K562 (cell line): Measurements from ENCODE around the gene LRRC3C. TPM values are rescaled to one million over a fixed set of nuclear protein-coding genes. Genes with fewer than 3 reads are reported as not detected.

ENCODE experiments used
- CXXC5 ChIP-seq: fragments of 250-450 bp; sonication (Bioruptor Pico); IDR thresholded peaks from 2 replicates; pipeline ENCODE4 v1.8.0; 2022; ENCODE audit warnings: inconsistent platforms, mild to moderate bottlenecking, moderate library complexity
- NCOA1 ChIP-seq: fragments of 450-650 bp; IDR thresholded peaks from 2 replicates; pipeline ENCODE4 v1.6.1; 2016; ENCODE audit warnings: low read depth
- NFXL1 ChIP-seq: fragments of 450-650 bp; formaldehyde crosslinking; IDR thresholded peaks from 2 replicates; pipeline ENCODE4 v1.4.0; 2021; ENCODE audit warnings: mild to moderate bottlenecking
- TEAD4 ChIP-seq, 2 experiments: sonication (generic) in 1 of 2; formaldehyde crosslinking in 1 of 2; IDR thresholded peaks; 2 replicates each; pipeline versions ENCODE4 v1.6.1 to v1.8.0; 2012 to 2022; ENCODE audit warnings: borderline replicate concordance in 1 of 2, inconsistent platforms in 1 of 2, low read length in 1 of 2, mild to moderate bottlenecking in 1 of 2, missing genetic modification reagents in 1 of 2
- ZNF41 ChIP-seq: fragments of 250-450 bp; sonication (Bioruptor Pico); conservative IDR thresholded peaks from 2 replicates; pipeline ENCODE4 v1.4.0; 2020; ENCODE audit warnings: mild to moderate bottlenecking
- polyA plus RNA-seq, 8 experiments: library from polyadenylated mRNA; depleted of rRNA in 4 of 8; stranded (reverse) in 5 of 8; unstranded in 3 of 8; fragments of >200 nt; fragmentation: Nextera tagmentation in 2 of 8; fragmentation: Illumina TruSeq in 1 of 8; extraction: Ambion mirVana in 2 of 8; extraction: Trizol in 1 of 8; gene quantifications; 2 replicates each; pipeline versions ENCODE4 v1.2.1 to v1.2.3, GENCODE V29; 2011 to 2014; ENCODE audit warnings: inconsistent platforms in 1 of 8, missing spikeins in 1 of 8
- total RNA-seq, 7 experiments: library from RNA; depleted of rRNA in 6 of 7; stranded (reverse); fragments of >200 nt in 6 of 7; fragmentation: Illumina TruSeq in 2 of 7; extraction: Trizol in 2 of 7; gene quantifications; 2 replicates each; pipeline versions ENCODE4 v1.2.1 to v1.2.3, GENCODE V29; 2011 to 2021; ENCODE audit warnings: low replicate concordance in 1 of 7
- TF ChIP-seq, protein P1 (sequence below): fragments of 450-650 bp; formaldehyde crosslinking; IDR thresholded peaks from 2 replicates; pipeline ENCODE4 v1.4.0; 2020; ENCODE audit warnings: mild to moderate bottlenecking
- TF ChIP-seq, protein P2 (sequence below), 2 experiments: fragments of 450-650 bp in 1 of 2; sonication (generic) in 1 of 2; formaldehyde crosslinking in 1 of 2; IDR thresholded peaks; 2 replicates each; pipeline versions ENCODE4 v1.7.1 to v1.9.0; 2016 to 2022; ENCODE audit warnings: inconsistent platforms in 1 of 2, mild to moderate bottlenecking in 1 of 2, missing genetic modification reagents in 1 of 2
- TF ChIP-seq, protein P3 (sequence below): fragments of 450-650 bp; IDR thresholded peaks from 2 replicates; pipeline ENCODE4 v1.6.1; 2016; ENCODE audit warnings: borderline replicate concordance
- TF ChIP-seq, protein P4 (sequence below), 3 experiments: IDR thresholded peaks in 2 of 3; conservative IDR thresholded peaks in 1 of 3; 2 replicates each; pipeline ENCODE4 v1.5.1; 2011 to 2012; ENCODE audit warnings: low read length in 3 of 3, mild to moderate bottlenecking in 3 of 3, control low read depth in 2 of 3, improper control_type of control experiment in 1 of 3, inconsistent platforms in 1 of 3, low read depth in 1 of 3, mixed read lengths in 1 of 3, moderate library complexity in 1 of 3; ENCODE audit not compliant: insufficient read depth in 2 of 3
- TF ChIP-seq, protein P5 (sequence below): fragments of 450-650 bp; IDR thresholded peaks from 2 replicates; pipeline ENCODE4 v1.7.0; 2016; ENCODE audit warnings: borderline replicate concordance

Gene LRRC3C
- total and polyA plus RNA-seq, 9 of the 15 experiments (the other 6 are each of a cell fraction or from before 2014, with no cell fraction given): not detected

DNA sequence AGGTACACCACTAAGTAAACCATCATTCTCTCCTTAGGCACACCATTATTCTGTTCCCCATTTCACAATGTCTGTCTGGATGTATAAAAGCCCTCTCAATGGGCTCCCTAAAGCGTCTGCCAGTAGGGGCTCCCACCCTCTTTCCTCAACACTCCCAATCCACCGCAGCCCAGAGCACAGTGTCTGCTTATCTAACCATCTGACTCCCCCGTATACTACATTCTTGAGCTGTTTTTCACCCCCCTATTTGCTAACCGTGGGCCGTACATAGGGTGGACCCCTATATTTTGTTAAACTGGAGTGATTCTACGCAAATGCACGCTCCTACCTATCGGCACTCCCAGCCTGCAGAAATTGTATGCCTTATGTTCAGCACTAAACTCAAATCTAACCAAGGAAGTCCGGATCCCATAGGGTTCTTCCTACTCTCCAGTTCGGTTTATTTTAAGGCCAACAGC lies 52.4 kb downstream of the LRRC3C start (continued):
- TF ChIP-seq CXXC5: no peak
- TF ChIP-seq, protein P1, sequence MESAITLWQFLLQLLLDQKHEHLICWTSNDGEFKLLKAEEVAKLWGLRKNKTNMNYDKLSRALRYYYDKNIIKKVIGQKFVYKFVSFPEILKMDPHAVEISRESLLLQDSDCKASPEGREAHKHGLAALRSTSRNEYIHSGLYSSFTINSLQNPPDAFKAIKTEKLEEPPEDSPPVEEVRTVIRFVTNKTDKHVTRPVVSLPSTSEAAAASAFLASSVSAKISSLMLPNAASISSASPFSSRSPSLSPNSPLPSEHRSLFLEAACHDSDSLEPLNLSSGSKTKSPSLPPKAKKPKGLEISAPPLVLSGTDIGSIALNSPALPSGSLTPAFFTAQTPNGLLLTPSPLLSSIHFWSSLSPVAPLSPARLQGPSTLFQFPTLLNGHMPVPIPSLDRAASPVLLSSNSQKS (CRISPR knock-in tag): no peak
- peak; percentile 71 for TF ChIP-seq TEAD4 (IDR thresholded peaks at IDR 0.05; ENCODE audit: low read length)
- no peak for TF ChIP-seq TEAD4 (CRISPR knock-in tag; IDR thresholded peaks at IDR 0.05; ENCODE audit: borderline replicate concordance)
- TF ChIP-seq, protein P2, sequence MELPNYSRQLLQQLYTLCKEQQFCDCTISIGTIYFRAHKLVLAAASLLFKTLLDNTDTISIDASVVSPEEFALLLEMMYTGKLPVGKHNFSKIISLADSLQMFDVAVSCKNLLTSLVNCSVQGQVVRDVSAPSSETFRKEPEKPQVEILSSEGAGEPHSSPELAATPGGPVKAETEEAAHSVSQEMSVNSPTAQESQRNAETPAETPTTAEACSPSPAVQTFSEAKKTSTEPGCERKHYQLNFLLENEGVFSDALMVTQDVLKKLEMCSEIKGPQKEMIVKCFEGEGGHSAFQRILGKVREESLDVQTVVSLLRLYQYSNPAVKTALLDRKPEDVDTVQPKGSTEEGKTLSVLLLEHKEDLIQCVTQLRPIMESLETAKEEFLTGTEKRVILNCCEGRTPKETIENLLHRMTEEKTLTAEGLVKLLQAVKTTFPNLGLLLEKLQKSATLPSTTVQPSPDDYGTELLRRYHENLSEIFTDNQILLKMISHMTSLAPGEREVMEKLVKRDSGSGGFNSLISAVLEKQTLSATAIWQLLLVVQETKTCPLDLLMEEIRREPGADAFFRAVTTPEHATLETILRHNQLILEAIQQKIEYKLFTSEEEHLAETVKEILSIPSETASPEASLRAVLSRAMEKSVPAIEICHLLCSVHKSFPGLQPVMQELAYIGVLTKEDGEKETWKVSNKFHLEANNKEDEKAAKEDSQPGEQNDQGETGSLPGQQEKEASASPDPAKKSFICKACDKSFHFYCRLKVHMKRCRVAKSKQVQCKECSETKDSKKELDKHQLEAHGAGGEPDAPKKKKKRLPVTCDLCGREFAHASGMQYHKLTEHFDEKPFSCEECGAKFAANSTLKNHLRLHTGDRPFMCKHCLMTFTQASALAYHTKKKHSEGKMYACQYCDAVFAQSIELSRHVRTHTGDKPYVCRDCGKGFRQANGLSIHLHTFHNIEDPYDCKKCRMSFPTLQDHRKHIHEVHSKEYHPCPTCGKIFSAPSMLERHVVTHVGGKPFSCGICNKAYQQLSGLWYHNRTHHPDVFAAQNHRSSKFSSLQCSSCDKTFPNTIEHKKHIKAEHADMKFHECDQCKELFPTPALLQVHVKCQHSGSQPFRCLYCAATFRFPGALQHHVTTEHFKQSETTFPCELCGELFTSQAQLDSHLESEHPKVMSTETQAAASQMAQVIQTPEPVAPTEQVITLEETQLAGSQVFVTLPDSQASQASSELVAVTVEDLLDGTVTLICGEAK (IDR thresholded peaks at IDR 0.05): peak; percentile 36; the same call in 1 of the 2 replicates
- TF ChIP-seq, protein P2 (CRISPR knock-in tag; IDR thresholded peaks at IDR 0.05): no peak
- TF ChIP-seq, protein P3, sequence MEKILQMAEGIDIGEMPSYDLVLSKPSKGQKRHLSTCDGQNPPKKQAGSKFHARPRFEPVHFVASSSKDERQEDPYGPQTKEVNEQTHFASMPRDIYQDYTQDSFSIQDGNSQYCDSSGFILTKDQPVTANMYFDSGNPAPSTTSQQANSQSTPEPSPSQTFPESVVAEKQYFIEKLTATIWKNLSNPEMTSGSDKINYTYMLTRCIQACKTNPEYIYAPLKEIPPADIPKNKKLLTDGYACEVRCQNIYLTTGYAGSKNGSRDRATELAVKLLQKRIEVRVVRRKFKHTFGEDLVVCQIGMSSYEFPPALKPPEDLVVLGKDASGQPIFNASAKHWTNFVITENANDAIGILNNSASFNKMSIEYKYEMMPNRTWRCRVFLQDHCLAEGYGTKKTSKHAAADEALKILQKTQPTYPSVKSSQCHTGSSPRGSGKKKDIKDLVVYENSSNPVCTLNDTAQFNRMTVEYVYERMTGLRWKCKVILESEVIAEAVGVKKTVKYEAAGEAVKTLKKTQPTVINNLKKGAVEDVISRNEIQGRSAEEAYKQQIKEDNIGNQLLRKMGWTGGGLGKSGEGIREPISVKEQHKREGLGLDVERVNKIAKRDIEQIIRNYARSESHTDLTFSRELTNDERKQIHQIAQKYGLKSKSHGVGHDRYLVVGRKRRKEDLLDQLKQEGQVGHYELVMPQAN: peak; percentile 77
- no peak for TF ChIP-seq ZNF41 (CRISPR knock-in tag)
- TF ChIP-seq, protein P4, sequence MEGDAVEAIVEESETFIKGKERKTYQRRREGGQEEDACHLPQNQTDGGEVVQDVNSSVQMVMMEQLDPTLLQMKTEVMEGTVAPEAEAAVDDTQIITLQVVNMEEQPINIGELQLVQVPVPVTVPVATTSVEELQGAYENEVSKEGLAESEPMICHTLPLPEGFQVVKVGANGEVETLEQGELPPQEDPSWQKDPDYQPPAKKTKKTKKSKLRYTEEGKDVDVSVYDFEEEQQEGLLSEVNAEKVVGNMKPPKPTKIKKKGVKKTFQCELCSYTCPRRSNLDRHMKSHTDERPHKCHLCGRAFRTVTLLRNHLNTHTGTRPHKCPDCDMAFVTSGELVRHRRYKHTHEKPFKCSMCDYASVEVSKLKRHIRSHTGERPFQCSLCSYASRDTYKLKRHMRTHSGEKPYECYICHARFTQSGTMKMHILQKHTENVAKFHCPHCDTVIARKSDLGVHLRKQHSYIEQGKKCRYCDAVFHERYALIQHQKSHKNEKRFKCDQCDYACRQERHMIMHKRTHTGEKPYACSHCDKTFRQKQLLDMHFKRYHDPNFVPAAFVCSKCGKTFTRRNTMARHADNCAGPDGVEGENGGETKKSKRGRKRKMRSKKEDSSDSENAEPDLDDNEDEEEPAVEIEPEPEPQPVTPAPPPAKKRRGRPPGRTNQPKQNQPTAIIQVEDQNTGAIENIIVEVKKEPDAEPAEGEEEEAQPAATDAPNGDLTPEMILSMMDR (IDR thresholded peaks at IDR 0.05 in 2 of 3, conservative IDR thresholded peaks at IDR 0.05 in 1 of 3; ENCODE audit: insufficient read depth in 2 of 3, low read depth in 1 of 3, low read length in 3 of 3): peak; percentile 14 to 57 (median 51); a peak in 4 of 6 replicates
- TF ChIP-seq, protein P5, sequence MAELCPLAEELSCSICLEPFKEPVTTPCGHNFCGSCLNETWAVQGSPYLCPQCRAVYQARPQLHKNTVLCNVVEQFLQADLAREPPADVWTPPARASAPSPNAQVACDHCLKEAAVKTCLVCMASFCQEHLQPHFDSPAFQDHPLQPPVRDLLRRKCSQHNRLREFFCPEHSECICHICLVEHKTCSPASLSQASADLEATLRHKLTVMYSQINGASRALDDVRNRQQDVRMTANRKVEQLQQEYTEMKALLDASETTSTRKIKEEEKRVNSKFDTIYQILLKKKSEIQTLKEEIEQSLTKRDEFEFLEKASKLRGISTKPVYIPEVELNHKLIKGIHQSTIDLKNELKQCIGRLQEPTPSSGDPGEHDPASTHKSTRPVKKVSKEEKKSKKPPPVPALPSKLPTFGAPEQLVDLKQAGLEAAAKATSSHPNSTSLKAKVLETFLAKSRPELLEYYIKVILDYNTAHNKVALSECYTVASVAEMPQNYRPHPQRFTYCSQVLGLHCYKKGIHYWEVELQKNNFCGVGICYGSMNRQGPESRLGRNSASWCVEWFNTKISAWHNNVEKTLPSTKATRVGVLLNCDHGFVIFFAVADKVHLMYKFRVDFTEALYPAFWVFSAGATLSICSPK: peak; percentile 51; the same call in 1 of the 2 replicates
- TF ChIP-seq NCOA1: 0 out of 2 replicates have a peak, but pooled peaks have one; percentile 25
- no peak for TF ChIP-seq NFXL1 (CRISPR knock-in tag)
